ENCODE data around the gene C1orf185. TPM values are rescaled to one million over a fixed set of nuclear protein-coding genes. Genes with fewer than 3 reads are reported as not detected.

The C1orf185 gene
- total and polyA plus RNA-seq, 4 donors, result not detected

GRCh38 chr1:51190961-51191360 is 88.9 kb downstream of the C1orf185 start:
- TF ChIP-seq NR2F2 (IDR thresholded peaks at IDR 0.05), result no peak
- TF ChIP-seq MAX (IDR thresholded peaks at IDR 0.05), result no peak
- TF ChIP-seq RAD21 (IDR thresholded peaks at IDR 0.05), result no peak
- no peak for TF ChIP-seq HNF4A (conservative IDR thresholded peaks at IDR 0.05)
- TF ChIP-seq ZBTB33 (IDR thresholded peaks at IDR 0.05), result no peak
- TF ChIP-seq, protein P1, sequence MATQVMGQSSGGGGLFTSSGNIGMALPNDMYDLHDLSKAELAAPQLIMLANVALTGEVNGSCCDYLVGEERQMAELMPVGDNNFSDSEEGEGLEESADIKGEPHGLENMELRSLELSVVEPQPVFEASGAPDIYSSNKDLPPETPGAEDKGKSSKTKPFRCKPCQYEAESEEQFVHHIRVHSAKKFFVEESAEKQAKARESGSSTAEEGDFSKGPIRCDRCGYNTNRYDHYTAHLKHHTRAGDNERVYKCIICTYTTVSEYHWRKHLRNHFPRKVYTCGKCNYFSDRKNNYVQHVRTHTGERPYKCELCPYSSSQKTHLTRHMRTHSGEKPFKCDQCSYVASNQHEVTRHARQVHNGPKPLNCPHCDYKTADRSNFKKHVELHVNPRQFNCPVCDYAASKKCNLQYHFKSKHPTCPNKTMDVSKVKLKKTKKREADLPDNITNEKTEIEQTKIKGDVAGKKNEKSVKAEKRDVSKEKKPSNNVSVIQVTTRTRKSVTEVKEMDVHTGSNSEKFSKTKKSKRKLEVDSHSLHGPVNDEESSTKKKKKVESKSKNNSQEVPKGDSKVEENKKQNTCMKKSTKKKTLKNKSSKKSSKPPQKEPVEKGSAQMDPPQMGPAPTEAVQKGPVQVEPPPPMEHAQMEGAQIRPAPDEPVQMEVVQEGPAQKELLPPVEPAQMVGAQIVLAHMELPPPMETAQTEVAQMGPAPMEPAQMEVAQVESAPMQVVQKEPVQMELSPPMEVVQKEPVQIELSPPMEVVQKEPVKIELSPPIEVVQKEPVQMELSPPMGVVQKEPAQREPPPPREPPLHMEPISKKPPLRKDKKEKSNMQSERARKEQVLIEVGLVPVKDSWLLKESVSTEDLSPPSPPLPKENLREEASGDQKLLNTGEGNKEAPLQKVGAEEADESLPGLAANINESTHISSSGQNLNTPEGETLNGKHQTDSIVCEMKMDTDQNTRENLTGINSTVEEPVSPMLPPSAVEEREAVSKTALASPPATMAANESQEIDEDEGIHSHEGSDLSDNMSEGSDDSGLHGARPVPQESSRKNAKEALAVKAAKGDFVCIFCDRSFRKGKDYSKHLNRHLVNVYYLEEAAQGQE (IDR thresholded peaks at IDR 0.05), result no peak
- TF ChIP-seq SP1 (IDR thresholded peaks at IDR 0.05), result no peak
- no peak for TF ChIP-seq YY1 (IDR thresholded peaks at IDR 0.05)
- no peak for TF ChIP-seq EGR1 (IDR thresholded peaks at IDR 0.05; ENCODE audit: low read depth in 2 of 2)
- no peak for TF ChIP-seq FOXA2 (IDR thresholded peaks at IDR 0.05)
- no peak for TF ChIP-seq TAF1 (conservative IDR thresholded peaks at IDR 0.05)
- TF ChIP-seq, protein P2, sequence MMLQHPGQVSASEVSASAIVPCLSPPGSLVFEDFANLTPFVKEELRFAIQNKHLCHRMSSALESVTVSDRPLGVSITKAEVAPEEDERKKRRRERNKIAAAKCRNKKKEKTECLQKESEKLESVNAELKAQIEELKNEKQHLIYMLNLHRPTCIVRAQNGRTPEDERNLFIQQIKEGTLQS (IDR thresholded peaks at IDR 0.05), result no peak
- no peak for TF ChIP-seq GABPA (IDR thresholded peaks at IDR 0.05 in 1 of 2, conservative IDR thresholded peaks at IDR 0.05 in 1 of 2)
- TF ChIP-seq, protein P3, sequence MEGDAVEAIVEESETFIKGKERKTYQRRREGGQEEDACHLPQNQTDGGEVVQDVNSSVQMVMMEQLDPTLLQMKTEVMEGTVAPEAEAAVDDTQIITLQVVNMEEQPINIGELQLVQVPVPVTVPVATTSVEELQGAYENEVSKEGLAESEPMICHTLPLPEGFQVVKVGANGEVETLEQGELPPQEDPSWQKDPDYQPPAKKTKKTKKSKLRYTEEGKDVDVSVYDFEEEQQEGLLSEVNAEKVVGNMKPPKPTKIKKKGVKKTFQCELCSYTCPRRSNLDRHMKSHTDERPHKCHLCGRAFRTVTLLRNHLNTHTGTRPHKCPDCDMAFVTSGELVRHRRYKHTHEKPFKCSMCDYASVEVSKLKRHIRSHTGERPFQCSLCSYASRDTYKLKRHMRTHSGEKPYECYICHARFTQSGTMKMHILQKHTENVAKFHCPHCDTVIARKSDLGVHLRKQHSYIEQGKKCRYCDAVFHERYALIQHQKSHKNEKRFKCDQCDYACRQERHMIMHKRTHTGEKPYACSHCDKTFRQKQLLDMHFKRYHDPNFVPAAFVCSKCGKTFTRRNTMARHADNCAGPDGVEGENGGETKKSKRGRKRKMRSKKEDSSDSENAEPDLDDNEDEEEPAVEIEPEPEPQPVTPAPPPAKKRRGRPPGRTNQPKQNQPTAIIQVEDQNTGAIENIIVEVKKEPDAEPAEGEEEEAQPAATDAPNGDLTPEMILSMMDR (IDR thresholded peaks at IDR 0.05; ENCODE audit: low read depth, low read length, missing input control), result no peak
- no peak for TF ChIP-seq RXRA (IDR thresholded peaks at IDR 0.05)
- no peak for TF ChIP-seq FOXA1 (IDR thresholded peaks at IDR 0.05)
- TF ChIP-seq HNF4G (IDR thresholded peaks at IDR 0.05), result no peak
- TF ChIP-seq JUND (IDR thresholded peaks at IDR 0.05), result no peak
- H3K27ac ChIP-seq (ENCODE audit: low read depth in 1 of 2, low read length in 2 of 2), result no peak overlapping the region
- 60% methylated on average over 1 of the region's 1 CpG for WGBS

More at GRCh38 chr1:51190961-51191360, 88.9 kb downstream of the C1orf185 start:
- no peak overlapping the region for H3K4me3 ChIP-seq (ENCODE audit: low read depth in 1 of 3, low read length in 3 of 3)
- no peak for DNase-seq (ENCODE audit: low spot score)
- H3K9me3 ChIP-seq (ENCODE audit: control insufficient read depth in 4 of 4, low read length in 3 of 4), result no peaks in the 10 kb centered on the region
- H3K4me1 ChIP-seq (ENCODE audit: control insufficient read depth in 4 of 4, insufficient read depth in 4 of 4, low read length in 3 of 4), result no peaks in the 10 kb centered on the region
- no peaks in the 10 kb centered on the region for H3K27me3 ChIP-seq (ENCODE audit: control insufficient read depth in 4 of 4, insufficient read depth in 4 of 4, low read length in 3 of 4)
- no peaks in the 10 kb centered on the region for H3K36me3 ChIP-seq (ENCODE audit: control insufficient read depth in 4 of 4, insufficient read depth in 3 of 4, low read depth in 1 of 4, low read length in 3 of 4)
- no peak overlapping the region for H3K9ac ChIP-seq (ENCODE audit: low read depth in 1 of 2, low read length in 2 of 2)
